Osteoblast (primary cell): ENCODE data around the gene FBN2. TPM values are rescaled to one million over a fixed set of nuclear protein-coding genes. Genes with fewer than 3 reads are reported as not detected.
A peak's percentile ranks its signal among the peaks of the same experiment; 100 is the strongest.

Source experiments
- DNase-seq: peaks from one replicate; pipeline ENCODE4 v3.0.0; 2011; ENCODE audit warnings: low spot score, mixed read lengths; ENCODE audit not compliant: insufficient read length; ENCODE audit errors: missing footprints
- H2AFZ ChIP-seq: 2 replicates; pipeline ENCODE4 v1.6.0; 2011; ENCODE audit warnings: mild to moderate bottlenecking, low read length
- H3K27ac ChIP-seq: 2 replicates; pipeline ENCODE4 v1.5.1; 2011; ENCODE audit warnings: mild to moderate bottlenecking, low read depth, low read length, moderate library complexity
- H3K27me3 ChIP-seq: 2 replicates; pipeline ENCODE4 v1.6.0; 2012; ENCODE audit warnings: mild to moderate bottlenecking, control low read depth, inconsistent platforms, low read length, moderate library complexity; ENCODE audit not compliant: insufficient read depth
- H3K36me3 ChIP-seq: 2 replicates; pipeline ENCODE4 v1.5.1; 2011; ENCODE audit warnings: mild to moderate bottlenecking, low read length, control low read depth, moderate library complexity; ENCODE audit not compliant: insufficient read depth
- H3K4me1 ChIP-seq: 2 replicates; pipeline ENCODE4 v1.5.1; 2011; ENCODE audit warnings: mild to moderate bottlenecking, low read length, control low read depth, moderate library complexity; ENCODE audit not compliant: insufficient read depth
- H3K4me2 ChIP-seq: 2 replicates; pipeline ENCODE4 v1.6.0; 2011; ENCODE audit warnings: mild to moderate bottlenecking, low read length; ENCODE audit not compliant: insufficient read depth
- H3K4me3 ChIP-seq: fragments of 200-600 bp; sonication (generic); 3 replicates; pipeline ENCODE4 v1.5.1; 2012; ENCODE audit warnings: mild to moderate bottlenecking, low read length, inconsistent platforms; ENCODE audit not compliant: insufficient read depth
- H3K79me2 ChIP-seq: 2 replicates; pipeline ENCODE4 v1.6.0; 2012; ENCODE audit warnings: mild to moderate bottlenecking, low read length, control low read depth, inconsistent platforms; ENCODE audit not compliant: insufficient read depth
- H3K9me3 ChIP-seq: 2 replicates; pipeline ENCODE4 v1.5.1; 2011; ENCODE audit warnings: low read depth, low read length, control low read depth
- H4K20me1 ChIP-seq: 2 replicates; pipeline ENCODE4 v1.6.0; 2012; ENCODE audit warnings: mild to moderate bottlenecking, low read length, control low read depth; ENCODE audit not compliant: insufficient read depth
- CTCF ChIP-seq: IDR thresholded peaks from 2 replicates; pipeline ENCODE4 v1.5.1; 2011; ENCODE audit warnings: mild to moderate bottlenecking, low read depth, low read length, moderate library complexity; ENCODE audit errors: extremely low read depth
- total RNA-seq: library from RNA; depleted of rRNA; stranded (reverse); fragments of >200 nt; gene quantifications from 2 replicates; pipeline ENCODE4 v1.2.3, GENCODE V29; 2012

Gene FBN2
- total RNA-seq, 1 donor, result 16.6 TPM

DNA sequence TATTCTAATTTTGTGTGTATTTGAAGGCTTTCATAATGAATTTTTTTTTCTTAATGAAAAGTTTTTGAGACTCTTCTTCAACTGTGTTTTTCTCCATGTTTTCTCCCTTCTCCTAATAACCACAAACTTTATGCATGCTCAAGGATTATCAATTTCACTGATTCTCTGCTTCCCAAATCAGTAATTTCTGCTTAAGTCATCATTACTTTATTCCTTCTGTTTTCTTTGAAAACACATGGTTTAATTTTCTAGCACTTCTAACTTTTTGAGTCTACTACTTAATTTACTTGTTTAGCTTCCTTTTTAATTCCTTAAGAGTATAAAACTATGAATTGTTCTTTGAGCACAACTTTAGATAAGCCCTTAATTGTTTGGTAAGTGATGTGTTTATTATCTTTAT is 11.5 kb upstream of the FBN2 start:
- Histone ChIP-seq H4K20me1 (no peaks in the 10 kb centered on the region), H3K4me3 (no peak overlapping the region), H3K79me2 (no peaks in the 10 kb centered on the region), H3K4me2 (no peak overlapping the region), H3K9me3 (peaks cover 3% of the 10 kb centered on the region), H3K4me1 (no peaks in the 10 kb centered on the region), H3K27ac (no peak overlapping the region), H2AFZ (no peak overlapping the region), H3K36me3 (no peaks in the 10 kb centered on the region), H3K27me3 (no peaks in the 10 kb centered on the region)
- TF ChIP-seq CTCF, result no peak
- no peak for DNase-seq

DNA sequence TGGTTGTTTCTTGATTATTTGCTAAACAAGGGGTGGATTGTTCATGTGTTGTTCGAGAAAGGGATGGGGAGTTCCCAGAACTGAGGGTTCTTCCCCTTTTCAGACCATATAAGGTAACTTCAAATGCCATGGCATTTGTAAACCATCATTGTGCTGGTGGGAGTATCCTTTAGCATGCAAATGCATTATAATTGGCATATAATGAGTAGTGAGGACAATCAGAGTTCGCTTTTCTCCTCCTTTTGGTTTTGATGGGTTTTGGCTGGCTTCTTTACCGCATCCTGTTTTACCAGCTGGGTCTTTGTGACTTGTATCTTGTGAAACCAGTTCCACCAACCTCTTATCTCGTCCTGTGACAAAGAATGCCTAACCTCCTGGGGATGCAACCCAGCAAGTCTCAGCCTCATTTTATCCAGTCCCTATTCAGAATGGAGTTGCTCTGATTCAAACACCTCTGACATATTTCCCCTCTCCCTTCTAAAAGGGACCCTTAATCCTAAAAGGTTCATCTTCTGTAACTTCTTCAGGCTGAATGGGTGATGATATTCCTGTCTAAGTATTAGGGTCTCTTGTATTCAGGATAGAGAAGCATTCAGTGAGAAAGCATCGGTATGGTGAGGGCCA is 8.7 kb upstream of the FBN2 start:
- H4K20me1 ChIP-seq, result no peaks in the 10 kb centered on the region
- no peaks in the 10 kb centered on the region for H3K36me3 ChIP-seq
- TF ChIP-seq CTCF, result no peak
- H3K4me3 ChIP-seq, result no peak overlapping the region
- no peaks in the 10 kb centered on the region for H3K27me3 ChIP-seq
- no peak overlapping the region for H3K4me2 ChIP-seq
- H3K27ac ChIP-seq, result no peak overlapping the region
- no peaks in the 10 kb centered on the region for H3K4me1 ChIP-seq
- H3K79me2 ChIP-seq, result no peaks in the 10 kb centered on the region
- DNase-seq, result no peak
- no peaks in the 10 kb centered on the region for H3K9me3 ChIP-seq
- H2AFZ ChIP-seq, result no peak overlapping the region

- no peak for DNase-seq
- H3K4me3 ChIP-seq, result no peak overlapping the region
- peaks cover 4% of the 10 kb centered on the region for H3K4me1 ChIP-seq
- no peak overlapping the region for H3K4me2 ChIP-seq
- H4K20me1 ChIP-seq, result no peaks in the 10 kb centered on the region
- no peak for TF ChIP-seq CTCF
- H2AFZ ChIP-seq, result no peak overlapping the region
- no peak overlapping the region for H3K27ac ChIP-seq
- no peaks in the 10 kb centered on the region for H3K36me3 ChIP-seq
- H3K9me3 ChIP-seq, result no peaks in the 10 kb centered on the region
- peaks cover 7% of the 10 kb centered on the region for H3K27me3 ChIP-seq
- H3K79me2 ChIP-seq, result no peaks in the 10 kb centered on the region
Observed at GRCh38 chr5:128541385-128541784, 3.3 kb upstream of the FBN2 start.

DNA sequence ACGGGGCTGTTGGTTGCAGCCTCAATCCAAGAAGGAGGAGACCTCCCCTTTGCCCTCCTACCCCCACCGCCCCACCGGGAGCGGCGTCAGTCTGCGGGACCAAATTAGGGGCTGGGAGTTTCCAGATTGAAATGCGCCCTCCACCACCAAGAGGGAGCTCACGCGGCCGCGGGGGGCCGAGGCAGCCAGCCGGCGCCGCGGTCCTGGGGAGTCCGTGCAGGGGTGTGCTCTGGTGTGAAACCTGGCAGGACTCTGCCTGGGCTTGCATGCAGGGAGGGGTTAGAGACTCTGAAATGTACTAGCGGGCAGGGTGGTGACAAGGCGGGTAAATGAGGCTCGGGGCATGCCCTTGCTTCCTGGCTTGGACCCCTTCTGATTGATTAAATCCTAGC is 989 bp upstream of the FBN2 start:
- peak; percentile 76 for DNase-seq
- Histone ChIP-seq H3K36me3 (no peaks in the 10 kb centered on the region), H3K27me3 (peaks cover 7% of the 10 kb centered on the region), H3K9me3 (no peaks in the 10 kb centered on the region), H3K4me2 (peak overlapping the region; percentile 81), H3K4me3 (peak overlapping the region; percentile 75), H3K79me2 (no peaks in the 10 kb centered on the region), H3K27ac (no peak overlapping the region), H2AFZ (peak overlapping the region; percentile 76), H4K20me1 (no peaks in the 10 kb centered on the region), H3K4me1 (peaks cover 4% of the 10 kb centered on the region)
- TF ChIP-seq CTCF, result no peak
